Mucosa of rectum (tissue), 2 donors: ENCODE measurements around the gene ULK4.
"Not testable (repeated sequence)": the region's sequence is repeated elsewhere in the genome, so short reads cannot be mapped to it uniquely, and the experiment has no call there.

Experiments used
- H3K27ac ChIP-seq, 2 donors: one replicate each; pipeline ENCODE4 v1.7.0; 2013; ENCODE audit warnings: inconsistent platforms in 2 of 2, low read depth in 2 of 2, low read length in 2 of 2
- H3K27me3 ChIP-seq, 2 donors: one replicate each; pipeline ENCODE4 v1.7.0; 2013; ENCODE audit warnings: low read length in 2 of 2; ENCODE audit not compliant: control insufficient read depth in 2 of 2, insufficient read depth in 2 of 2
- H3K36me3 ChIP-seq, 2 donors: one replicate each; pipeline ENCODE4 v1.7.0; 2013; ENCODE audit warnings: low read length in 2 of 2; ENCODE audit not compliant: control insufficient read depth in 2 of 2, insufficient read depth in 2 of 2
- H3K4me1 ChIP-seq, 2 donors: one replicate each; pipeline ENCODE4 v1.7.0; 2013; ENCODE audit warnings: low read length in 2 of 2, mild to moderate bottlenecking in 1 of 2; ENCODE audit not compliant: control insufficient read depth in 2 of 2, insufficient read depth in 2 of 2
- H3K4me3 ChIP-seq, 2 donors: one replicate each; pipeline ENCODE4 v1.7.0; 2013; ENCODE audit warnings: low read length in 2 of 2
- H3K9ac ChIP-seq, 2 donors: one replicate each; pipeline ENCODE4 v1.7.0; 2013; ENCODE audit warnings: low read length in 2 of 2, low read depth in 1 of 2, mild to moderate bottlenecking in 1 of 2
- H3K9me3 ChIP-seq, 2 donors: one replicate each; pipeline ENCODE4 v1.7.0; 2013; ENCODE audit warnings: low read length in 2 of 2; ENCODE audit not compliant: control insufficient read depth in 2 of 2
- donor health status: healthy.
- donor health status: Normal muscosa, but diverticular disease.

Gene ULK4

GRCh38 chr3:41874022-41874421 lies 87.9 kb downstream of the ULK4 start:
- Histone ChIP-seq H3K4me1 (no peaks in the 10 kb centered on the region), H3K27me3 (no peaks in the 10 kb centered on the region), H3K9me3 (no peaks in the 10 kb centered on the region), H3K9ac (no peak overlapping the region), H3K27ac (no peak overlapping the region), H3K4me3 (no peak overlapping the region), H3K36me3 (no peaks in the 10 kb centered on the region)

GRCh38 chr3:41872157-41872556 lies 89.7 kb downstream of the ULK4 start:
- no peak overlapping the region for H3K9ac ChIP-seq
- no peaks in the 10 kb centered on the region for H3K27me3 ChIP-seq
- no peaks in the 10 kb centered on the region for H3K9me3 ChIP-seq
- H3K27ac ChIP-seq, result no peak overlapping the region
- no peaks in the 10 kb centered on the region for H3K36me3 ChIP-seq
- H3K4me3 ChIP-seq, result no peak overlapping the region
- no peaks in the 10 kb centered on the region for H3K4me1 ChIP-seq

GRCh38 chr3:41867533-41867932 lies 94.4 kb downstream of the ULK4 start:
- Histone ChIP-seq H3K4me3 (no peak overlapping the region), H3K9me3 (no peaks in the 10 kb centered on the region), H3K36me3 (no peaks in the 10 kb centered on the region), H3K4me1 (no peaks in the 10 kb centered on the region), H3K27me3 (no peaks in the 10 kb centered on the region), H3K27ac (no peak overlapping the region), H3K9ac (no peak overlapping the region)

- no peak overlapping the region for H3K9ac ChIP-seq
- H3K9me3 ChIP-seq, result no peaks in the 10 kb centered on the region
- H3K4me1 ChIP-seq, result no peaks in the 10 kb centered on the region
- H3K27ac ChIP-seq, result no peak overlapping the region
- H3K4me3 ChIP-seq, result no peak overlapping the region
- no peaks in the 10 kb centered on the region for H3K36me3 ChIP-seq
- H3K27me3 ChIP-seq, result no peaks in the 10 kb centered on the region
Measured at GRCh38 chr3:41866298-41866697, 95.6 kb downstream of the ULK4 start.

- H3K9ac ChIP-seq, result no peak overlapping the region
- H3K4me1 ChIP-seq, result no peaks in the 10 kb centered on the region
- H3K27ac ChIP-seq, result no peak overlapping the region
- H3K36me3 ChIP-seq, result no peaks in the 10 kb centered on the region
- no peaks in the 10 kb centered on the region for H3K27me3 ChIP-seq
- no peak overlapping the region for H3K4me3 ChIP-seq
- H3K9me3 ChIP-seq, result no peaks in the 10 kb centered on the region
Measured at GRCh38 chr3:41863024-41863423, 98.9 kb downstream of the ULK4 start.

- H3K9me3 ChIP-seq, H3K27ac ChIP-seq, H3K36me3 ChIP-seq, H3K4me3 ChIP-seq, H3K27me3 ChIP-seq, H3K4me1 ChIP-seq, H3K9ac ChIP-seq: not testable (repeated sequence)
Measured at GRCh38 chr3:41860489-41860888, 101.4 kb downstream of the ULK4 start.

GRCh38 chr3:41854956-41855355 lies 106.9 kb downstream of the ULK4 start:
- Histone ChIP-seq H3K27me3 (no peaks in the 10 kb centered on the region), H3K27ac (no peak overlapping the region), H3K4me3 (no peak overlapping the region), H3K36me3 (no peaks in the 10 kb centered on the region), H3K9ac (no peak overlapping the region), H3K4me1 (no peaks in the 10 kb centered on the region), H3K9me3 (no peaks in the 10 kb centered on the region)

GRCh38 chr3:41853540-41854196 lies 108.2 kb downstream of the ULK4 start:
- Histone ChIP-seq H3K36me3 (no peaks in the 10 kb centered on the region), H3K27me3 (no peaks in the 10 kb centered on the region), H3K27ac (no peak overlapping the region), H3K4me3 (no peak overlapping the region), H3K9ac (no peak overlapping the region), H3K4me1 (no peaks in the 10 kb centered on the region), H3K9me3 (no peaks in the 10 kb centered on the region)

- Histone ChIP-seq H3K9me3 (no peaks in the 10 kb centered on the region), H3K4me1 (no peaks in the 10 kb centered on the region), H3K36me3 (no peaks in the 10 kb centered on the region), H3K4me3 (no peak overlapping the region), H3K9ac (no peak overlapping the region), H3K27me3 (no peaks in the 10 kb centered on the region), H3K27ac (no peak overlapping the region)
Measured at GRCh38 chr3:41848753-41849574, 112.9 kb downstream of the ULK4 start.

GRCh38 chr3:41847679-41848078 lies 114.2 kb downstream of the ULK4 start:
- Histone ChIP-seq H3K27ac (no peak overlapping the region), H3K4me1 (no peaks in the 10 kb centered on the region), H3K4me3 (no peak overlapping the region), H3K9me3 (no peaks in the 10 kb centered on the region), H3K9ac (no peak overlapping the region), H3K36me3 (no peaks in the 10 kb centered on the region), H3K27me3 (no peaks in the 10 kb centered on the region)
